GM23338 (cell line): Measurements from ENCODE around the gene BMAL1. TPM values are rescaled to one million over a fixed set of nuclear protein-coding genes. Genes with fewer than 3 reads are reported as not detected.
A peak's percentile ranks its signal among the peaks of the same experiment; 100 is the strongest.

Experiments used
- ATAC-seq: fragments of 200-7000 bp; cut with Tn5 transposase; 3 replicates; pipeline ENCODE4 v1.9.1; 2020
- DNase-seq: peaks from one replicate; pipeline ENCODE4 v3.0.0-alpha.2; 2015; ENCODE audit warnings: low spot score
- H2AFZ ChIP-seq: fragments of 200-600 bp; sonication (generic); 2 replicates; pipeline ENCODE4 v1.8.0; 2016; ENCODE audit warnings: antibody characterized with exemption, mild to moderate bottlenecking, moderate library complexity
- H3F3A ChIP-seq: fragments of 200-600 bp; sonication (generic); replicated peaks from 2 replicates; pipeline ENCODE4 v1.8.0; 2017; ENCODE audit warnings: antibody characterized with exemption, mixed run types, low read depth
- H3K27ac ChIP-seq: fragments of 200-600 bp; sonication (generic); 2 replicates; pipeline ENCODE4 v1.6.1; 2016; ENCODE audit warnings: low read depth
- H3K27me3 ChIP-seq: fragments of 200-600 bp; sonication (generic); 2 replicates; pipeline ENCODE4 v1.8.0; 2016; ENCODE audit warnings: mild to moderate bottlenecking, mixed run types, moderate library complexity; ENCODE audit not compliant: insufficient read depth
- H3K36me3 ChIP-seq: fragments of 200-600 bp; sonication (generic); 2 replicates; pipeline ENCODE4 v1.8.0; 2016; ENCODE audit warnings: mild to moderate bottlenecking; ENCODE audit not compliant: insufficient read depth
- H3K4me1 ChIP-seq: fragments of 200-600 bp; sonication (generic); 2 replicates; pipeline ENCODE4 v1.8.0; 2016; ENCODE audit warnings: mild to moderate bottlenecking, moderate library complexity; ENCODE audit not compliant: insufficient read depth
- H3K4me2 ChIP-seq: fragments of 200-600 bp; sonication (generic); 2 replicates; pipeline ENCODE4 v1.7.1; 2017; ENCODE audit warnings: mixed run types
- H3K4me3 ChIP-seq: fragments of 200-600 bp; sonication (generic); 2 replicates; pipeline ENCODE4 v1.6.1; 2016; ENCODE audit warnings: mixed run types
- H3K79me2 ChIP-seq: fragments of 200-600 bp; sonication (generic); replicated peaks from 2 replicates; pipeline ENCODE4 v1.8.0; 2017; ENCODE audit warnings: mild to moderate bottlenecking; ENCODE audit not compliant: insufficient read depth
- H3K9me2 ChIP-seq: fragments of 200-600 bp; sonication (generic); 2 replicates; pipeline ENCODE4 v1.8.0; 2017; ENCODE audit not compliant: insufficient read depth
- H4K20me1 ChIP-seq: fragments of 200-600 bp; sonication (generic); replicated peaks from 2 replicates; pipeline ENCODE4 v1.8.0; 2017; ENCODE audit warnings: mild to moderate bottlenecking; ENCODE audit not compliant: insufficient read depth
- H3K27ac Mint-ChIP-seq: 2 replicates; pipeline ENCODE4 v1.8.0; 2020; ENCODE audit warnings: inconsistent platforms, mild to moderate bottlenecking, moderate library complexity, mixed read lengths
- H3K27me3 Mint-ChIP-seq: 3 replicates; pipeline ENCODE4 v1.8.0; 2022; ENCODE audit warnings: low read depth, mild to moderate bottlenecking, moderate library complexity, mixed read lengths, inconsistent platforms; ENCODE audit not compliant: insufficient read depth, poor library complexity
- H3K36me3 Mint-ChIP-seq: 3 replicates; pipeline ENCODE4 v1.8.0; 2021; ENCODE audit warnings: low read depth, mild to moderate bottlenecking, inconsistent platforms, moderate library complexity, mixed read lengths
- H3K4me1 Mint-ChIP-seq: 3 replicates; pipeline ENCODE4 v1.8.0; 2020; ENCODE audit warnings: mild to moderate bottlenecking, inconsistent platforms, mixed read lengths
- H3K4me3 Mint-ChIP-seq: 3 replicates; pipeline ENCODE4 v1.8.0; 2021; ENCODE audit warnings: moderate library complexity, mild to moderate bottlenecking, inconsistent platforms, mixed read lengths
- H3K9me3 Mint-ChIP-seq: 3 replicates; pipeline ENCODE4 v1.8.0; 2020; ENCODE audit warnings: moderate library complexity, mild to moderate bottlenecking, inconsistent platforms, mixed read lengths
- EZH2 ChIP-seq: fragments of 200-600 bp; sonication (generic); IDR thresholded peaks from one replicate; pipeline ENCODE4 v1.8.0; 2017; ENCODE audit warnings: antibody characterized with exemption, mild to moderate bottlenecking, low read depth; ENCODE audit not compliant: unreplicated experiment
- EZH2phosphoT487 ChIP-seq: fragments of 200-600 bp; sonication (generic); IDR thresholded peaks from one replicate; pipeline ENCODE4 v1.8.1; 2018; ENCODE audit warnings: antibody characterized with exemption; ENCODE audit not compliant: unreplicated experiment
- NANOG ChIP-seq: IDR thresholded peaks from 2 replicates; pipeline ENCODE4 v1.6.1; 2016; ENCODE audit warnings: antibody characterized with exemption, borderline replicate concordance
- POLR2AphosphoS5 ChIP-seq: IDR thresholded peaks from 2 replicates; pipeline ENCODE4 v1.6.1; 2016; ENCODE audit warnings: antibody characterized with exemption, low read depth
- STAT1 ChIP-seq: IDR thresholded peaks from one replicate; pipeline ENCODE4 v1.6.1; 2016; ENCODE audit warnings: antibody characterized with exemption; ENCODE audit not compliant: unreplicated experiment
- ZNF114 ChIP-seq: fragments of 250-450 bp; sonication (Bioruptor Pico); IDR thresholded peaks from 2 replicates; pipeline ENCODE4 v1.5.0; 2020; ENCODE audit warnings: mild to moderate bottlenecking, moderate library complexity
- ZNF462 ChIP-seq: fragments of 250-450 bp; sonication (Bioruptor Pico); IDR thresholded peaks from 2 replicates; pipeline ENCODE4 v1.5.0; 2020; ENCODE audit warnings: mild to moderate bottlenecking, moderate library complexity
- polyA plus RNA-seq: library from polyadenylated mRNA; unstranded; fragments of >200 nt; fragmentation: Nextera tagmentation; extraction: Ambion mirVana; gene quantifications from 2 replicates; pipeline ENCODE4 v1.2.1, GENCODE V29; 2016
- total RNA-seq: library from RNA; depleted of rRNA; stranded (reverse); fragments of >200 nt; shearing (Covaris generic); gene quantifications from 2 replicates; pipeline ENCODE4 v1.2.3, GENCODE V29; 2014

The BMAL1 gene
- total and polyA plus RNA-seq, 2 experiments from 2014 or later: 5.1 to 7.2 TPM

GRCh38 chr11:13276454-13276831, 1.1 kb upstream of the BMAL1 start (continued):
- TF ChIP-seq ZNF462 (CRISPR knock-in tag) (no peak), ZNF114 (CRISPR knock-in tag) (no peak), STAT1 (no peak)

GRCh38 chr11:13276832-13277767, 490 bp upstream of the BMAL1 start:
- Histone ChIP-seq H2AFZ (peak overlapping the region; percentile 98), H3K27ac (no peak overlapping the region), H3K4me2 (peak overlapping the region; percentile 87), H3K4me3 (peak overlapping the region; percentile 76), H3K4me1 (peaks cover 7% of the 10 kb centered on the region), H3K36me3 (no peaks in the 10 kb centered on the region), H3K9me2 (no peaks in the 10 kb centered on the region), H3K27me3 (peaks cover 63% of the 10 kb centered on the region), H3F3A (no peaks in the 10 kb centered on the region), H4K20me1 (peaks cover 9% of the 10 kb centered on the region; the same call in 1 of the 2 replicates), H3K79me2 (peaks cover 5% of the 10 kb centered on the region; the same call in 1 of the 2 replicates)
- peak; percentile 89 for ATAC-seq
- peaks cover 3% of the 10 kb centered on the region; the same call in 1 of the 3 replicates for H3K36me3 Mint-ChIP-seq
- peak overlapping the region; percentile 1; the same call in 1 of the 2 replicates for H3K27ac Mint-ChIP-seq
- H3K4me3 Mint-ChIP-seq: peak overlapping the region; percentile 91
- DNase-seq: peak; percentile 96
- H3K4me1 Mint-ChIP-seq: peaks cover 21% of the 10 kb centered on the region
- H3K27me3 Mint-ChIP-seq: peaks cover 51% of the 10 kb centered on the region
- no peaks in the 10 kb centered on the region for H3K9me3 Mint-ChIP-seq
- no peak for TF ChIP-seq ZNF462 (CRISPR knock-in tag)
- TF ChIP-seq EZH2: peak; percentile 17
- TF ChIP-seq STAT1: no peak
- no peak for TF ChIP-seq NANOG
- TF ChIP-seq POLR2AphosphoS5: peak; percentile 88
- no peak for TF ChIP-seq EZH2phosphoT487
